Measurements from ENCODE around the gene ASPG. TPM values are rescaled to one million over a fixed set of nuclear protein-coding genes. Genes with fewer than 3 reads are reported as not detected.

Gene ASPG
- total RNA-seq, 2 experiments from 2014 or later = not detected

GRCh38 chr14:104108570-104109541 is 23.4 kb downstream of the ASPG start:
- DNase-seq = no peak

DNA sequence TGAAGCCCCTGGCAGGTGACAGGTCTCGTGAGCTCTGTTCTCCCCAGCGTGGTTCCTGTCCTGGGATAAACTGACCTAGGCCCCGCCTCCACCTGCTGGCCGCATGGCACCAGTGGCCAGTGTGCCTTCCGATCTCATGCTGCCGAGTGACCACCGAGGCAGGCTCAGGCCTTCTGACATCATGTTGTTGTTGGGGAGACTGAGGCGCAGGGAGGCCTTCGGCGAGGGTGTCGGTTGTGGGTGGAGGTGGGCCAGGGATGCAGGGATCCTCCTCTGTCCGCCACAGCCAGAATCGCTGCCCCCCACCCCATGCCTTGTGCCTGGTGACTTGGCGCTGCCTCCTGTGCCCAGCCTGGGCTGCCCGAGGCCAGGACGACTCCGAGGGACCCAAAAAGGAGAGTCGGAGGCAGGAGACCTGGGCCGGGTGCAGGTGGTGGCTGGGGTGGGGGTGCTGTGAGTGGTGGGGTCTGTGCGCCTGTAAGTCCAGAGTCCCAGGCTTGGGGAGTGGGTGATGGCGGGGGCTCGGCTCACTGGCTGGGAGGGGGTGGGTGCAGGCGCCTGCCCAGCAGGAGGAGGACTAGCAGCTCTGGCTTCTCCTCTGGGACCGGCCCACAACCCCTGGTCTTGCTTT is 24.3 kb downstream of the ASPG start:
- Mint-ChIP-seq H3K27ac (no peak overlapping the region), H3K9me3 (no peaks in the 10 kb centered on the region), H3K4me1 (ENCODE audit: low read depth) (no peaks in the 10 kb centered on the region), H3K36me3 (ENCODE audit: low read depth) (no peaks in the 10 kb centered on the region), H3K27me3 (peaks cover 2% of the 10 kb centered on the region), H3K4me3 (no peak overlapping the region)
- intact Hi-C loops (cut with micrococcal nuclease) = no loop called here
- ATAC-seq (no peak), DNase-seq (no peak)
- TF ChIP-seq, protein P1, sequence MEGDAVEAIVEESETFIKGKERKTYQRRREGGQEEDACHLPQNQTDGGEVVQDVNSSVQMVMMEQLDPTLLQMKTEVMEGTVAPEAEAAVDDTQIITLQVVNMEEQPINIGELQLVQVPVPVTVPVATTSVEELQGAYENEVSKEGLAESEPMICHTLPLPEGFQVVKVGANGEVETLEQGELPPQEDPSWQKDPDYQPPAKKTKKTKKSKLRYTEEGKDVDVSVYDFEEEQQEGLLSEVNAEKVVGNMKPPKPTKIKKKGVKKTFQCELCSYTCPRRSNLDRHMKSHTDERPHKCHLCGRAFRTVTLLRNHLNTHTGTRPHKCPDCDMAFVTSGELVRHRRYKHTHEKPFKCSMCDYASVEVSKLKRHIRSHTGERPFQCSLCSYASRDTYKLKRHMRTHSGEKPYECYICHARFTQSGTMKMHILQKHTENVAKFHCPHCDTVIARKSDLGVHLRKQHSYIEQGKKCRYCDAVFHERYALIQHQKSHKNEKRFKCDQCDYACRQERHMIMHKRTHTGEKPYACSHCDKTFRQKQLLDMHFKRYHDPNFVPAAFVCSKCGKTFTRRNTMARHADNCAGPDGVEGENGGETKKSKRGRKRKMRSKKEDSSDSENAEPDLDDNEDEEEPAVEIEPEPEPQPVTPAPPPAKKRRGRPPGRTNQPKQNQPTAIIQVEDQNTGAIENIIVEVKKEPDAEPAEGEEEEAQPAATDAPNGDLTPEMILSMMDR (IDR thresholded peaks at IDR 0.05) = no peak
- ChIA-PET POLR2A (no interaction called here), CTCF (interaction anchor here (1.5 kb wide), 1 partner anchor 32 kb away, joined by 4 read pairs; no protein-coding TSS in a partner anchor)

More at GRCh38 chr14:104108570-104109541, 23.4 kb downstream of the ASPG start:
- H3K27me3 Mint-ChIP-seq = no peaks in the 10 kb centered on the region
- no peaks in the 10 kb centered on the region for H3K4me1 Mint-ChIP-seq (ENCODE audit: low read depth)
- no peak overlapping the region for H3K4me3 Mint-ChIP-seq
- ChIA-PET CTCF (interaction anchor here (1.5 kb wide), 1 partner anchor 31 kb away, joined by 4 read pairs; no protein-coding TSS in a partner anchor), POLR2A (no interaction called here)
- no peak for ATAC-seq
- H3K9me3 Mint-ChIP-seq = no peaks in the 10 kb centered on the region
- TF ChIP-seq, protein P1 (IDR thresholded peaks at IDR 0.05) = no peak
- no peaks in the 10 kb centered on the region for H3K36me3 Mint-ChIP-seq (ENCODE audit: low read depth)
- intact Hi-C loops (cut with micrococcal nuclease) = no loop called here
- no peak overlapping the region for H3K27ac Mint-ChIP-seq

- no peak for ATAC-seq
- POLR2A ChIA-PET = no interaction called here
- Mint-ChIP-seq H3K4me3 (no peak overlapping the region), H3K36me3 (ENCODE audit: low read depth) (no peaks in the 10 kb centered on the region), H3K9me3 (no peaks in the 10 kb centered on the region), H3K27ac (no peak overlapping the region), H3K27me3 (peaks cover 4% of the 10 kb centered on the region), H3K4me1 (ENCODE audit: low read depth) (no peaks in the 10 kb centered on the region)
- TF ChIP-seq, protein P1 (IDR thresholded peaks at IDR 0.05) = no peak
- intact Hi-C loops (cut with micrococcal nuclease) = no loop called here
- DNase-seq = no peak
- CTCF ChIA-PET = no interaction called here
Observed at GRCh38 chr14:104110491-104111209, 25.1 kb downstream of the ASPG start.

GRCh38 chr14:104111301-104112112 is 26.0 kb downstream of the ASPG start:
- ChIA-PET CTCF (no interaction called here), POLR2A (no interaction called here)
- no peak for DNase-seq
- TF ChIP-seq, protein P1 (IDR thresholded peaks at IDR 0.05) = no peak
- intact Hi-C loops (cut with micrococcal nuclease) = no loop called here
- H3K9me3 Mint-ChIP-seq = no peaks in the 10 kb centered on the region
- H3K4me3 Mint-ChIP-seq = no peak overlapping the region
- H3K4me1 Mint-ChIP-seq (ENCODE audit: low read depth) = no peaks in the 10 kb centered on the region
- no peak for ATAC-seq
- H3K36me3 Mint-ChIP-seq (ENCODE audit: low read depth) = no peaks in the 10 kb centered on the region
- peaks cover 10% of the 10 kb centered on the region for H3K27me3 Mint-ChIP-seq
- H3K27ac Mint-ChIP-seq = no peak overlapping the region
